Activated CD8-positive, alpha-beta memory T cell treated with anti-CD3 and anti-CD28 coated beads for 48 hours (primary cell): ENCODE measurements around the gene NPAS2.

Source experiments
- DNase-seq, 3 experiments: peaks; one replicate each; pipeline ENCODE4 v3.0.0-alpha.2; 2020; ENCODE audit warnings: low read depth in 2 of 3, low spot score in 2 of 3

NPAS2 gene

GRCh38 chr2:100853909-100854810 is 34.2 kb downstream of the NPAS2 start:
- no peak for DNase-seq

GRCh38 chr2:100855084-100855483 is 35.1 kb downstream of the NPAS2 start:
- no peak for DNase-seq

- DNase-seq: no peak
These were observed 35.7 kb downstream of the NPAS2 start for GRCh38 chr2:100855606-100856005.

GRCh38 chr2:100856732-100857131 is 36.8 kb downstream of the NPAS2 start:
- DNase-seq: no peak

DNA sequence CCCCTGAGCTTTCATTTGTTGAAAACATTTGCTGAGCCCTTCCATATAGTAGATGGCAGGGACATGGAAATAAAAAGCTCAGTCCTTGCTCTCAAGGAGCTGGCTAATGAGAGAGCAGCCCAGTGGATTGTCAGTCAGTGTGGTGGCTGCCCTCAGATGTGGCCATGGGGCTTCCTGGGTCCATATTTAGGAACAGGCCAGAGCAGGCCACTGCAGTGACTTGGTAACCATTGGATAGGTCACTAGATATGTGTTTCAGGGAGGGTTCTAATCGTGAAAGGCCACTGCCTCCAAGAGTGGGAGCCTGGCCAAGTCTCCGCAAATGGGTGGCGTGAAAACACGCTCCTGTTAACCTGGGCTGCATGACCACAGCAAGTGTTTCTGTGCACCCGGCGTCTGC is 37.4 kb downstream of the NPAS2 start:
- DNase-seq: no peak

GRCh38 chr2:100857915-100858314 is 38.0 kb downstream of the NPAS2 start:
- no peak for DNase-seq

- no peak for DNase-seq
These were observed 40.0 kb downstream of the NPAS2 start for GRCh38 chr2:100859902-100860301.

DNA sequence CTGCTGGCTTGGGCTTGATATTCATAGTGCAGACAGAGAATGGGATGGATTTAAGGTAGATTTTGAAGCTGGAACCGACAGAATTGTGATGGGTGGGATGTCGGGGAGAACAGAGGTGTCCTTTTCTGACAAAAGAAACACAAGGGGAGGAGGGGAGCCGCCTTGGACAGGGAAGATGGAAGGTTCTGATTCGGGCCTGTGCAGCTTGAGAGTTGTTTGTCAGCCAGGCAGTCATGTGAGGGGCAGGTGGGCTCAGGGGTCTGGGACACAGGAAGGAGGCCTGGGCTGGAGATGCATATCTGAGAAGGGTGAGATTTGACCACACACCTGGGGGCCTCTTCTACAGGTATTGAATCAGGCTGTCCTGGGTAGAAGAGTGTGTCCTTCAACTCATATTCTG is 41.4 kb downstream of the NPAS2 start:
- no peak for DNase-seq

DNA sequence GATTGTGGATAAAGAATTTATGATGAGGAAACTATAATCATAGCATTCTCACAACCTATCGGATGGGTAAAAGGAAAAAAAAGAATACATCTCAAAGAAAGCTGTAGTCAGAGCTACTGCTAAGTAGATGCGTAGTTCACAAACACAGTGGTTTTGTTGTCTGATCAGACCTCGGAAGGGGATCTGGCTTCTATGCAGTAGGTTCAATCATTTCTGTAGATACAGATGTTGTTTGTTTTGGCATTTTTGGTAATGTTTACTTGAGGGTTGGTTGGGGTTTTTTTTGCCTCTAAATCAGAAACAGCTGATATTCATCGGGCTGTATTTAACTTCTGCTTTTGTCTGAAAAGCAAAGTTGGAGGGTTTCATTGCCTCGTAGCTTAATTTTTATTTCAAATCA is 42.1 kb downstream of the NPAS2 start:
- no peak for DNase-seq

DNA sequence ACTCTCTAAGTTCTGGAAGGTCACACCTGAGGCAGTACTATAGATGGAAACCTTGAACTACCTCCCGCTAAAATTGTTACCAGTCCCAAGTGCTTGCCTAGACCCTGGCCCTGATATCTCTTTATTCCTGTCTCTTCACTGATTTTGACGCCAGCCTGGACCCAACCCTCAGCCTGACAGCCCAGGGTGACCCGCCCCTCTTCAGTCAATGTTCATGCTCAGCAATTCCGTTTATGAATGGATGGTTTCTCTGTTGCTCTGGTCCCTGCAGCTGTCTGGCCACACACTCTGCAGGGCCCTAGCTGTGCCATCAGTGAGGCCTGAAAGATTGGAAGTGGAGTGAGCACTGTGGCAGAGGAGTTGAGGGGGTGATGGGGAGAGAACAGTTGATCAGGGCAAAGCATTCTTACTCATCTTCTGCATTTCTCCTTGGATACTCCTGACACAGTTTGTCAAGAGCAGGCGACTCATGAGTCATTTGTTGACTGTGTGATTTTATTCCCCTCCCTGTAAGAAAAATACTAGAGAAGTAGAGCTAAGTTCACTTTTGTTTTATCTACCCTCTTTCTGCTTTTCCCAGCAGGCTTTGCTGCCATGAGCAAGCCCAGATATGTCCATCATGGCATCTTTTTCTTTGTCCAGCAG is 46.0 kb downstream of the NPAS2 start:
- DNase-seq: no peak

- no peak for DNase-seq
These were observed 48.1 kb downstream of the NPAS2 start for GRCh38 chr2:100868083-100868482.

- no peak for DNase-seq
These were observed 49.2 kb downstream of the NPAS2 start for GRCh38 chr2:100869120-100869519.

DNA sequence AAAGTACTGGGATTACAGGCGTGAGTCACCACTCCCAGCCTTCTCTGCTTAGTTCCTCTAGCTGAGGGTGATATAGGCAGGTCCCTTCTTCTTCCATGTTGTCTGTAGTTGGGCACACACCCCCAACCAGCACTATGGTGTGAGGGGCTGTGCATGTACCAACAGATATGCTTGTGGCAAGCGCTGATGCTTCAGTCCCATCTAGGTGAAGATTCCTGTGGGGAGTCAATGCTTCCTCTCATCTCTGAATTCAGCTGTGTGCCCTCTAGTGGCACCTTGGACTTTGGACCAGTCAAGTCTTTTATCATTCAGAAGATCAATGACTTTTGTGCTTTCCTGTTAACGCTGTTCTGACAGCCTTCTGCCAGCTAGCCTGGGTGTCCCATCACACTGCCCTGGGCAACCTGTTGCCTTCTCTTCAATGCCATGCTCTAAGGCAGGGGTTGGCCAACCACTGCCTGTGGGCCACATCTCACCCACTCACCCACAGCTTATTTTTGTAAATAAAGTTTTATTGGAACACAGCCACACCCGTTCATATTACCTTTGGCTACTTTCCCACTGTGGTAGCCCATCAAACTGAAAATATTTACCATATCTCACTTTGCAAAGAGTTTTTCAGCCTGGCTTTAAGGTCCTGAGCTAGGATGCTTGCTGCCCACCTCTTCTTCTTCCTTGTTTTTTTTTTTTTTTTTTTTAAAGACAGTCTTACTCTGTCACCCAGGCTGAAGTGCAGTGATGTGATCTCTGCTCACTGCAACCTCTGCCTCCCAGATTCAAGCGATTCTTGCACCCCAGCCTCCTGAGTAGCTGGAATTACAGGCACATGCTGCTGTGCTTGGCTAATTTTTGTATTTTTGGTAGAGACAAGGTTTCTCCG is 51.0 kb downstream of the NPAS2 start:
- DNase-seq: no peak

GRCh38 chr2:100875516-100876230 is 55.7 kb downstream of the NPAS2 start:
- no peak for DNase-seq

GRCh38 chr2:100876231-100876860 is 56.4 kb downstream of the NPAS2 start:
- no peak for DNase-seq

DNA sequence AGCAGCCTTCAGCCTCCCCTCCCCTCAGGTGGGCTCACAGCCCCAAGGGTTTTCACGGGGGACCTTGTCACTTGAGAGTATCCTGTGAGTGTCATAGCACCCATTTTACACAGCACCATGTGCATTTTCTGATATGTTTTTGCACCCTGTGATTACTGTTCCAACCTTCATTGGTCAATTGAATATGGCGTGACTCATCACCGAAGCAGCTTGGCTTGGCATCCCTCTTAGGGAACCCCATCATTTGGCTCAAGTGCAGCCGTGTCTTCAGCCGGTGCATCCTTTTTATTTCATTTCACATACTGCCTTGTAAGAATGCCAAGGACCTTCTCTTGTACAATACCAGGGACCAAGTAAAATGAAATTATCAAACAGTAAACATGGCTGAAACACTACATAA is 57.6 kb downstream of the NPAS2 start:
- no peak for DNase-seq

- DNase-seq: no peak
These were observed 58.3 kb downstream of the NPAS2 start for GRCh38 chr2:100878000-100878791.

DNA sequence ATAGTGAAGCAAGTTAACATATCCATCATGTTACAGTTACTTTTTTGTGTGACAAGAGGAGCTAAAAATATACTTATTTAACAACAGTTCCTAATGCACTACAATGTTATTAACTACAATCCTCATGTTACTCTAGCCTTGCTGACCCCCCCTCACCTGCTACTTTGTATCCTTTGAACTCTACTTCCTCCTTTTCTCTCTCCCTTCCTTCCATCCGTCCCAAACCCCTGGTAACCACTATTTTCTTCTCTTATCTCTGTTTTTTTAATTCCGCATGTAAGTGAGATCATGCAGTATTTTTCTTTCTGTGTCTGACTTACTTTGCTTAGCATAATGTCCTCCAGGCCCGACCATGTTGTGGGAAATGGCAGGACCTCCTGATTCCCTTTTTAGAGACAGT is 59.4 kb downstream of the NPAS2 start:
- no peak for DNase-seq

DNA sequence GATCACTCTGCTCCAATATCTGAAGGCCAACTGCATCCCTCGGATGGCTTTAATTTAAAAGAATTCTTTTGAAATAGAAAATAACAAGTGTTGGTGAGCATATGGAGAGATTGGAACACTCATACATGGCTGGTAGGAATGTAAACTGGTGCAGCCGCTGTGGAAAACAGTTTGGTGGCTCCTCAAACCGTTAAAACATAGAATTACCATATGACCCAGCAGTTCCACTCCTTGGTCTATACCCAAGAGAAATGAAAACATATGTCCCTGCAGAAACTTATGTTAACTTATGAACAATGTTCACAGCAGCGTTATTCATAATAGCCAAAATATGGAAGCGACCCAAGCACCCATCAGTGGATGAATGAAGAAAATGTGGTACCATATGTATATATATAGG is 60.1 kb downstream of the NPAS2 start:
- DNase-seq: no peak

GRCh38 chr2:100880730-100881129 is 60.8 kb downstream of the NPAS2 start:
- no peak for DNase-seq
